Measurements from ENCODE around the gene SIL1. TPM values are rescaled to one million over a fixed set of nuclear protein-coding genes. Genes with fewer than 3 reads are reported as not detected.

The SIL1 gene
- total and polyA plus RNA-seq, 2 of the 4 experiments (the other 2 are of a cell fraction) = 56.1 to 66.0 TPM

DNA sequence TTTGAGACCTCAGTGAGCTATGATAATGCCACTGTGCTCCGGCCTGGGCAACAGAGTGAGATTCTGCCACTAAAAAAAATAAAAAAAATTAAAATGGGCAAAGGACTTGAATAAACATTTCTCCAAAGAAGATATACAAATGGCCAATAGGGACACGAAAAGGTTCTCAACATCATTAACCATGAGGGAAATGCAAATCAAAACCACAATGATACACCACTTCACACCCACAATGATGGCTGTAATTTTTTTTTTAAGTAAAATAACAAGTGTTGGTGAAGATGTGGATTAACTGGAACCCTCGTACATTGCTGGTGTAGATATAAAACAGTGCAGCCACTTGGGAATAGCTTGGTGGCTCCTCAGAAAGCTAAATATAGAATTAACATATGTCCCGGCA lies 68.0 kb downstream of the SIL1 start:
- in situ Hi-C loops (cut with MboI; ENCODE audit: low sequenced_read_pairs) = no loop called here
- no peak for ATAC-seq (ENCODE audit: low read depth)
- dilution Hi-C loops (cut with HindIII; ENCODE audit: low sequenced_read_pairs, unreplicated experiment) = no loop called here
- Histone ChIP-seq H3K27ac (ENCODE audit: insufficient read depth, low read length) (no peak overlapping the region), H3K9me3 (ENCODE audit: control insufficient read depth, insufficient read depth, low read length) (no peaks in the 10 kb centered on the region), H3K27me3 (ENCODE audit: control insufficient read depth, insufficient read depth, low read length) (no peaks in the 10 kb centered on the region), H2BK15ac (ENCODE audit: low read depth, low read length) (no peak overlapping the region), H2AK9ac (replicated peaks; ENCODE audit: low read depth, low read length, poor library complexity) (no peak overlapping the region), H2BK20ac (ENCODE audit: low read depth, low read length) (no peak overlapping the region), H3K4ac (ENCODE audit: low read depth, low read length) (no peak overlapping the region), H3K23ac (ENCODE audit: low read depth, low read length) (no peak overlapping the region), H3K18ac (ENCODE audit: low read depth, low read length) (no peak overlapping the region), H2AFZ (replicated peaks; ENCODE audit: low read length, poor library complexity) (no peak overlapping the region), H3K56ac (ENCODE audit: extremely low read depth, insufficient read depth, low read length) (no peak overlapping the region), H2AK5ac (ENCODE audit: low read depth, low read length) (no peak overlapping the region), H2BK120ac (ENCODE audit: low read depth, low read length) (no peak overlapping the region), H3K4me3 (ENCODE audit: insufficient read depth, low read depth, low read length) (no peak overlapping the region), H3K79me1 (ENCODE audit: low read depth in 1 of 2, low read length in 2 of 2) (peaks cover 0 to 14% of the 10 kb centered on the region in 2 experiments; a peak in 2 of 4 replicates), H3K4me2 (ENCODE audit: low read depth, low read length) (no peak overlapping the region), H4K91ac (ENCODE audit: insufficient read depth, low read depth, low read length) (no peak overlapping the region), H3K36me3 (ENCODE audit: control insufficient read depth, insufficient read depth, low read length) (peaks cover 11% of the 10 kb centered on the region), H4K5ac (ENCODE audit: low read depth, low read length) (no peak overlapping the region), H2BK5ac (ENCODE audit: low read depth, low read length, poor library complexity, severe bottlenecking) (no peak overlapping the region), H4K8ac (ENCODE audit: low read depth in 2 of 2, low read length in 2 of 2) (no peak overlapping the region), H4K20me1 (ENCODE audit: insufficient read depth, low read length) (no peaks in the 10 kb centered on the region; the same call in 1 of the 2 replicates), H3K14ac (replicated peaks; ENCODE audit: low read depth, low read length) (no peak overlapping the region), H3K9me1 (ENCODE audit: insufficient read depth, low read length) (no peaks in the 10 kb centered on the region; the same call in 1 of the 2 replicates), H3K9ac (ENCODE audit: low read depth, low read length) (no peak overlapping the region), H3K4me1 (ENCODE audit: control insufficient read depth, insufficient read depth, low read length) (peaks cover 8% of the 10 kb centered on the region)
- CTCF ChIA-PET = no interaction called here
- no TSS peak for BruUV-seq (replicated peaks)
- intact Hi-C loops (cut with micrococcal nuclease) = no loop called here
- TF ChIP-seq RCOR1 (IDR thresholded peaks at IDR 0.05; ENCODE audit: insufficient replicate concordance, low read length) = no peak
- TF ChIP-seq MAZ (IDR thresholded peaks at IDR 0.05; ENCODE audit: borderline replicate concordance, low read depth, low read length) = no peak
- TF ChIP-seq RFX5 (IDR thresholded peaks at IDR 0.05; ENCODE audit: low read depth, low read length) = no peak
- no peak for TF ChIP-seq NFE2L2 (IDR thresholded peaks at IDR 0.05; ENCODE audit: low read depth, low read length)
- no peak for TF ChIP-seq CEBPB (IDR thresholded peaks at IDR 0.05; ENCODE audit: low read depth, low read length)
- no peak for TF ChIP-seq MAFK (IDR thresholded peaks at IDR 0.05; ENCODE audit: low read depth, low read length)
- no peak for TF ChIP-seq BHLHE40 (IDR thresholded peaks at IDR 0.05; ENCODE audit: low read depth, low read length)
- TF ChIP-seq CHD1 (IDR thresholded peaks at IDR 0.05; ENCODE audit: low read depth, low read length) = no peak
- TF ChIP-seq CTCF (conservative IDR thresholded peaks at IDR 0.05; ENCODE audit: low read depth, low read length) = no peak
- TF ChIP-seq FOS (IDR thresholded peaks at IDR 0.05; ENCODE audit: low read depth, low read length) = no peak
- no peak for TF ChIP-seq POLR2A (IDR thresholded peaks at IDR 0.05; ENCODE audit: low read depth, low read length)
- no peak for TF ChIP-seq SMC3 (IDR thresholded peaks at IDR 0.05; ENCODE audit: low read depth, low read length)
- no peak for TF ChIP-seq MXI1 (IDR thresholded peaks at IDR 0.05; ENCODE audit: borderline replicate concordance, low read depth, low read length)
- POLR2A ChIA-PET (ENCODE audit: unreplicated experiment) = no interaction called here
- DNase-seq = no peak
- no CpG with 5 or more reads among the region's 4 CpGs for WGBS, 2 experiments (ENCODE audit: extremely low coverage in 2 of 2, insufficient read length in 1 of 2)
